Spleen (tissue), 11 donors: ENCODE data around the gene PRDM5. TPM values are rescaled to one million over a fixed set of nuclear protein-coding genes. Genes with fewer than 3 reads are reported as not detected.
"Not testable (repeated sequence)": the region's sequence is repeated elsewhere in the genome, so short reads cannot be mapped to it uniquely, and the experiment has no call there.

Experiments
- DNase-seq: peaks from one replicate; pipeline ENCODE4 v3.0.0-alpha.2; 2020
- H3K27ac ChIP-seq, 8 donors: fragments of 200-600 bp; sonication (generic) in 7 of 8; 1 replicate in 4 of 8; 2 replicates in 4 of 8; pipeline versions ENCODE4 v1.5.0 to v1.8.0; 2016 to 2021; ENCODE audit warnings: inconsistent platforms in 4 of 8, mild to moderate bottlenecking in 4 of 8, moderate library complexity in 1 of 8
- H3K27me3 ChIP-seq, 7 donors: fragments of 200-600 bp; sonication (generic) in 6 of 7; replicated peaks in 1 of 7; 1 replicate in 4 of 7; 2 replicates in 3 of 7; pipeline versions ENCODE4 v1.5.0 to v1.8.0; 2016 to 2021; ENCODE audit warnings: inconsistent platforms in 3 of 7, mild to moderate bottlenecking in 1 of 7
- H3K36me3 ChIP-seq, 6 donors: fragments of 200-600 bp; sonication (generic) in 5 of 6; 1 replicate in 4 of 6; 2 replicates in 2 of 6; pipeline versions ENCODE4 v1.5.0 to v1.8.0; 2016 to 2021; ENCODE audit warnings: inconsistent platforms in 2 of 6
- H3K4me1 ChIP-seq, 6 donors: fragments of 200-600 bp; sonication (generic) in 5 of 6; 1 replicate in 3 of 6; 2 replicates in 3 of 6; pipeline versions ENCODE4 v1.5.0 to v1.8.0; 2016 to 2021; ENCODE audit warnings: inconsistent platforms in 3 of 6
- H3K4me3 ChIP-seq, 8 donors: fragments of 200-600 bp; sonication (generic) in 7 of 8; 1 replicate in 4 of 8; 2 replicates in 4 of 8; pipeline versions ENCODE4 v1.5.0 to v1.8.0; 2016 to 2021; ENCODE audit warnings: inconsistent platforms in 4 of 8, mild to moderate bottlenecking in 4 of 8, moderate library complexity in 2 of 8
- H3K9me3 ChIP-seq, 8 donors: fragments of 200-600 bp; sonication (generic) in 7 of 8; 1 replicate in 4 of 8; 2 replicates in 4 of 8; pipeline versions ENCODE4 v1.5.0 to v1.8.0; 2016 to 2021; ENCODE audit warnings: inconsistent platforms in 4 of 8
- POLR2A ChIP-seq, 3 donors: fragments of 450-650 bp; IDR thresholded peaks; one replicate each; pipeline ENCODE4 v1.5.1; 2017; ENCODE audit warnings: antibody characterized with exemption in 3 of 3, mild to moderate bottlenecking in 1 of 3
- POLR2AphosphoS5 ChIP-seq, 3 donors: sonication (generic); formaldehyde crosslinking; IDR thresholded peaks; one replicate each; pipeline ENCODE4 v1.5.1; 2017; ENCODE audit warnings: antibody characterized with exemption in 3 of 3
- WGBS, 5 donors: extraction: QIAGEN DNeasy Blood & Tissue Kit in 3 of 5; methylation state at CpG; one replicate each; pipeline versions ENCODE4 v1.1.5 to v1.1.7; 2013 to 2018; 5-methylcytosine and 5-hydroxymethylcytosine counted together
- intact Hi-C: fragments of 100-400 bp; cut with DNase I; formaldehyde crosslinking; loops from one replicate; pipeline ENCODE4 v1.15.0; 2023; ENCODE audit warnings: low total_unique reads
- polyA plus RNA-seq, 3 donors: library from polyadenylated mRNA; stranded (reverse); fragments of 200-250 nt; gene quantifications; one replicate each; pipeline ENCODE4 v1.2.1, GENCODE V29; 2013
- small RNA-seq, 4 donors: library from RNA; depleted of rRNA; stranded (forward); fragments of <200 nt; gene quantifications; one replicate each; pipeline ENCODE3, GENCODE V24; 2016
- total RNA-seq, 7 donors: library from RNA; depleted of rRNA in 3 of 7; stranded (reverse); fragments of >200 nt in 3 of 7; fragmentation: NEBNext Ultra II Directional in 4 of 7; extraction: Animal tissue kit (Norgen Biotek cat#: 25700) in 4 of 7; gene quantifications; one replicate each; pipeline versions ENCODE4 v1.1.0 to v1.2.1, GENCODE V29; 2016 to 2021
- TF ChIP-seq, protein P1 (sequence below), 11 experiments: fragments of 200-600 bp in 7 of 11; fragments of 450-650 bp in 4 of 11; sonication (generic) in 4 of 11; IDR thresholded peaks in 8 of 11; conservative IDR thresholded peaks in 3 of 11; 1 replicate in 7 of 11; 2 replicates in 4 of 11; pipeline versions ENCODE4 v1.4.0 to v1.8.0; 2016 to 2021; ENCODE audit warnings: antibody characterized with exemption in 11 of 11, inconsistent platforms in 4 of 11, mild to moderate bottlenecking in 1 of 11
- donor health status: healthy with polysubstance abuse.
- donor health status: DM: no; HTN: no; CAD: no; lungs with moderate emphysema.
- donor health status: DM: no; HTN: no; CAD: no.
- donor health status: Bipolar disorder and iron deficiency.
- donor health status: healthy.
- donor health status: DM: no; HTN: no; CAD: no.
- donor health status: DM: yes; HTN: yes; CAD: no.

Gene PRDM5
- total and polyA plus RNA-seq, 10 donors = 0.50 to 14.5 (median 7.6) TPM

DNA sequence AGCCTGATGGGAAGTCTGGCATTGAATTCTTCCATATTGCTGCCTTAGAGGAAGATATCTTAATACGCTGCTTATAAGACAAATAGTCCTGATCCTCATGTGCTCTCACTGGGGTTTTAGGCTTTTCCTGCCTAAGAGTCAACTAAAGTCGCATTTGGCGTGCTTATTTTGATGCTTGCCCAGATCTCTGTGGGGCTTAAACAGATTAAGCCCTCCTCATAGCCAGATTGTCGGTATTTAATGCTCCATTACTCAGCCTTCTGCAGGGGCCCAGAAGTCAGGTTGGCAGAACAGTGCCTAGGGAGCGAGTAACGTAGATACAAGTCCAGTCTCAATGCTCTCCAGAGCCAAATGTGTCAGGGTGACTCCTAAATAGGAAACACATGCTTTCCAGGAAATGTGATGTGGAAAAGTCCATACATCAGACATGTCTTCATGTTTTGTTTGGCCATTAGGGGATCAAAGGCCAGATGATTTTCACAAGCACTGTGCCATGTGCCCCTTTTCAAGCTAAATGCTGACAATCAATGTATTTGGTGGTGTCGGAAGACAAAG, 262.8 kb downstream of the PRDM5 start:
- no peak for TF ChIP-seq POLR2A (IDR thresholded peaks at IDR 0.05)
- TF ChIP-seq POLR2AphosphoS5 (IDR thresholded peaks at IDR 0.05) = no peak
- TF ChIP-seq, protein P1, sequence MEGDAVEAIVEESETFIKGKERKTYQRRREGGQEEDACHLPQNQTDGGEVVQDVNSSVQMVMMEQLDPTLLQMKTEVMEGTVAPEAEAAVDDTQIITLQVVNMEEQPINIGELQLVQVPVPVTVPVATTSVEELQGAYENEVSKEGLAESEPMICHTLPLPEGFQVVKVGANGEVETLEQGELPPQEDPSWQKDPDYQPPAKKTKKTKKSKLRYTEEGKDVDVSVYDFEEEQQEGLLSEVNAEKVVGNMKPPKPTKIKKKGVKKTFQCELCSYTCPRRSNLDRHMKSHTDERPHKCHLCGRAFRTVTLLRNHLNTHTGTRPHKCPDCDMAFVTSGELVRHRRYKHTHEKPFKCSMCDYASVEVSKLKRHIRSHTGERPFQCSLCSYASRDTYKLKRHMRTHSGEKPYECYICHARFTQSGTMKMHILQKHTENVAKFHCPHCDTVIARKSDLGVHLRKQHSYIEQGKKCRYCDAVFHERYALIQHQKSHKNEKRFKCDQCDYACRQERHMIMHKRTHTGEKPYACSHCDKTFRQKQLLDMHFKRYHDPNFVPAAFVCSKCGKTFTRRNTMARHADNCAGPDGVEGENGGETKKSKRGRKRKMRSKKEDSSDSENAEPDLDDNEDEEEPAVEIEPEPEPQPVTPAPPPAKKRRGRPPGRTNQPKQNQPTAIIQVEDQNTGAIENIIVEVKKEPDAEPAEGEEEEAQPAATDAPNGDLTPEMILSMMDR (IDR thresholded peaks at IDR 0.05 in 8 of 11, conservative IDR thresholded peaks at IDR 0.05 in 3 of 11) = no peak
- Histone ChIP-seq H3K27me3 (peaks cover 0 to 12% (median 0%) of the 10 kb centered on the region in 7 donors), H3K36me3 (no peaks in the 10 kb centered on the region), H3K4me3 (no peak overlapping the region), H3K4me1 (peaks cover 0 to 6% (median 0%) of the 10 kb centered on the region in 6 donors), H3K9me3 (peaks cover 0 to 7% (median 0%) of the 10 kb centered on the region in 8 donors), H3K27ac (no peak overlapping the region)
- intact Hi-C loops = no loop called here
- no peak for DNase-seq
- WGBS, 5 donors = 64 to 83% (median 80%) methylated on average over 7 of the region's 7 CpGs

DNA sequence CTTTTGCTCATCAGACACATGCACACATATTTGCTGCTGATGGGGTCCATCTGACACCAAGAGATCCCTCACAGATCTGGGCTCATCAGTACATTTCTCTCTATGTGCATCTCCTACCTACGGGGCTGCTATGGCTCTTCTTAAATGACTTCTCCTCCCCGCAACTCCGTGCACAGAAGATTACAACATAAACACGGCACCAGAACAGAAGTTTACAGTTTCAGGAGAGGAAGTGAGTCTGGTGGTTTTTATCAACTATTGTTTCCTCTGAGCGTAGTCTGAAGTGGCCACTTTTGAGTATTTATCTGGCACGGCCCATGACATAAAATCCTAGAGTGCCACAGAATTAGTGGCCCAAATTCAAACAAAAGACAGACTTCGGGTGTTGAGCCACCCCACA, 263.8 kb downstream of the PRDM5 start:
- Histone ChIP-seq H3K27me3 (peaks cover 0 to 12% (median 0%) of the 10 kb centered on the region in 7 donors), H3K4me3 (no peak overlapping the region), H3K9me3 (peaks cover 0 to 7% (median 0%) of the 10 kb centered on the region in 8 donors), H3K36me3 (no peaks in the 10 kb centered on the region), H3K4me1 (peaks cover 0 to 6% (median 0%) of the 10 kb centered on the region in 6 donors), H3K27ac (no peak overlapping the region)
- intact Hi-C loops = no loop called here
- 6 to 20% (median 11%) methylated on average over 7 of the region's 7 CpGs for WGBS, 5 donors
- no peak for TF ChIP-seq POLR2AphosphoS5 (IDR thresholded peaks at IDR 0.05)
- TF ChIP-seq, protein P1 (IDR thresholded peaks at IDR 0.05 in 8 of 11, conservative IDR thresholded peaks at IDR 0.05 in 3 of 11) = no peak
- TF ChIP-seq POLR2A (IDR thresholded peaks at IDR 0.05) = no peak
- DNase-seq = no peak

DNA sequence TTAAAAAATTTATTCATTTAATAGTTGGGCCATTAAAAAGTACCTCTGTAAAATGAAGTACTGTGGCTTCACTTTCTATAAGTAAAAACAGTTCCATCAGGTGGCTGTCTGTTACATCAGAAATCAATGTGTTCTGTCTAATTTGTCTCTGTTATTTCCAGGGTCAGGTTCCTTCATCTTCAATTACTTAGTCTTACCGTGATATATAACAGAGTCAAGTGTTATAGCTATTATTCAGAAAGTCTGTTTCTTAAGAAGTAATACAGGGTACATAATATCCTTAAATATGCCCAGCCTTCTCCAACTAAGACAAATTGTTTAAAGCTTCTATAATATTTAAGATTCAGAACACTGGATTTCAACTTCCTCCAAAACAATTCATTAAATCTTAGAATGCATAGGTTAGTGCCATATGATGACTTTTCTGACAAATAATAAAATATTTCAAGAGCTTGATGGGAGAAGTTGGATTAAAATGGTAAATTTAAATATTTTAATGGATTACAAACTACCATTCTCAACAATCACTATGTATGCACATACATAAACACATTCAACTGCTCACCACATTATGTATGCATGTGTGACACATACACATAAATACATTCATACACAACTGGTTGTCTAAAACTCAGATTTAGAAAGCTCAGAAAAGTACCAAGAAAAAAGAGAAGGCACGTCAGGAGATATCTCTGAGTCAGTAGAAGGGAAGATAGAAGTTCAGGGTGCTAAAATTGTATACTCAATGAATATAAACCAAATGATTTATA, 268.5 kb downstream of the PRDM5 start:
- H3K9me3 ChIP-seq = no peaks in the 10 kb centered on the region
- no peaks in the 10 kb centered on the region for H3K36me3 ChIP-seq
- intact Hi-C loops = no loop called here
- H3K27me3 ChIP-seq = no peaks in the 10 kb centered on the region
- 86 to 96% (median 88%) methylated on average over 2 of the region's 2 CpGs for WGBS, 5 donors
- TF ChIP-seq POLR2A (IDR thresholded peaks at IDR 0.05) = no peak
- TF ChIP-seq, protein P1 (IDR thresholded peaks at IDR 0.05 in 8 of 11, conservative IDR thresholded peaks at IDR 0.05 in 3 of 11) = no peak
- no peak for TF ChIP-seq POLR2AphosphoS5 (IDR thresholded peaks at IDR 0.05)
- no peak overlapping the region for H3K27ac ChIP-seq
- H3K4me1 ChIP-seq = peaks cover 0 to 6% (median 0%) of the 10 kb centered on the region in 6 donors
- H3K4me3 ChIP-seq = no peak overlapping the region
- DNase-seq = no peak

DNA sequence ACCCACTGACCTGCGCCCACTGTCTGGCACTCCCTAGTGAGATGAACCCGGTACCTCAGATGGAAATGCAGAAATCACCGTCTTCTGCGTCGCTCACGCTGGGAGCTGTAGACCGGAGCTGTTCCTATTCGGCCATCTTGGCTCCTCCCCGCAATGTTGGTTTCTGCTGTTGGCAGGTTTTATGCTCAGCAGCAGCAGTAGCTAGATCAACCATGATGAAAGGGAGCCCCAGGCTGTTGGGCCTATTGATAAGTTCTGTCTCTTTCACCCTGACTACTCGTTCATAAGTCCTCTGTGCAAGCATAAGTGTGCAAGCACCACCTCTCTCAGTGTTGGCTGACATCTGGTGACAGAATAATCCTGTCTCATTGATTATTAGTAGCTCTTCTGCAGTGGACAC, 274.2 kb downstream of the PRDM5 start:
- intact Hi-C loops, H3K9me3 ChIP-seq, DNase-seq, H3K4me3 ChIP-seq, H3K27me3 ChIP-seq, H3K27ac ChIP-seq, H3K36me3 ChIP-seq, H3K4me1 ChIP-seq: not testable (repeated sequence)
- 92 to 98% (median 96%) methylated on average over 7 to 10 of the region's 10 CpGs for WGBS, 5 donors

Small RNA genes lying within 50 kb of the gene (small RNA-seq; reads per million reads assigned to genes)
- 0 reads per million in 4 donors for gene RNU6-550P

Other genes starting within 250 kb of the PRDM5 start
- under 1 TPM in 4 of 7 donors, not detected in 3; 0.20 to 0.82 (median 0.33) TPM for gene NDNF, start 149.8 kb upstream of the PRDM5 start, total RNA-seq
- under 1 TPM; 0.03 to 0.15 (median 0.08) TPM for gene NDNF, start 149.8 kb upstream of the PRDM5 start, polyA plus RNA-seq
- gene TNIP3, start 241.6 kb upstream of the PRDM5 start, total RNA-seq = 1 to 10 TPM in 6 of 7 donors, under 1 TPM in 1; 0.79 to 3.8 (median 1.7) TPM
- under 1 TPM; 0.24 to 0.35 (median 0.26) TPM for gene TNIP3, start 241.6 kb upstream of the PRDM5 start, polyA plus RNA-seq